GM13976 (cell line): Measurements from ENCODE around the gene LRRC45.
A peak's percentile ranks its signal among the peaks of the same experiment; 100 is the strongest.
"Not testable (repeated sequence)": the region's sequence is repeated elsewhere in the genome, so short reads cannot be mapped to it uniquely, and the experiment has no call there.

Source experiments
- DNase-seq: peaks from one replicate; pipeline ENCODE4 v3.0.0; 2012; ENCODE audit warnings: low spot score
- in situ Hi-C: fragments of 300-500 bp; cut with MboI; formaldehyde crosslinking; loops from one replicate; pipeline ENCODE4 v1.12.0; 2022; ENCODE audit warnings: low sequenced_read_pairs, mixed read lengths, inconsistent platforms; ENCODE audit not compliant: unreplicated experiment
- TF ChIP-seq, protein P1 (sequence below): IDR thresholded peaks from 2 replicates; pipeline ENCODE4 v1.5.1; 2012; ENCODE audit warnings: borderline replicate concordance, mild to moderate bottlenecking; ENCODE audit not compliant: insufficient read depth; ENCODE audit errors: extremely low read depth, missing control alignments, control extremely low read depth

The LRRC45 gene

GRCh38 chr17:82034371-82035011 lies 11.4 kb downstream of the LRRC45 start:
- no peak for DNase-seq
- in situ Hi-C loops: no loop called here

DNA sequence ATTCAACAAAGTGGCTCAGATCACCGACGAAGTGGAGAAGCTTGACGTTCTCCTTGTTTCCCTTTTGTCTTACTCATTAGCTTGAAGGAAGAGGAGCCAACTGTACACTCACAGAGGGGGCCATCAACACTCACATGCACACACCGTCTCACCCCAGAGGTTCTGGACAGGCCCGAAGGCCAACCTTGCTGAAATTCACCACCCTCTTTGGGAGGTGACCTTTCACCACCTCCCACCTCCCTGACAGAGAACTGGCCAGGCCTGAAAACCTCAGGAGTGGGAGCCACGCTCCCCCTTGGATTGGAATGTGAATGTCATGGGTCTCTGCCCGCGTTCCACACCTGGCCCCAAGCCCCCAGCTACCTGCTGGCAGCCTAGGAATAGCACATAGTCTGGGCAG lies 12.4 kb downstream of the LRRC45 start:
- TF ChIP-seq, protein P1, sequence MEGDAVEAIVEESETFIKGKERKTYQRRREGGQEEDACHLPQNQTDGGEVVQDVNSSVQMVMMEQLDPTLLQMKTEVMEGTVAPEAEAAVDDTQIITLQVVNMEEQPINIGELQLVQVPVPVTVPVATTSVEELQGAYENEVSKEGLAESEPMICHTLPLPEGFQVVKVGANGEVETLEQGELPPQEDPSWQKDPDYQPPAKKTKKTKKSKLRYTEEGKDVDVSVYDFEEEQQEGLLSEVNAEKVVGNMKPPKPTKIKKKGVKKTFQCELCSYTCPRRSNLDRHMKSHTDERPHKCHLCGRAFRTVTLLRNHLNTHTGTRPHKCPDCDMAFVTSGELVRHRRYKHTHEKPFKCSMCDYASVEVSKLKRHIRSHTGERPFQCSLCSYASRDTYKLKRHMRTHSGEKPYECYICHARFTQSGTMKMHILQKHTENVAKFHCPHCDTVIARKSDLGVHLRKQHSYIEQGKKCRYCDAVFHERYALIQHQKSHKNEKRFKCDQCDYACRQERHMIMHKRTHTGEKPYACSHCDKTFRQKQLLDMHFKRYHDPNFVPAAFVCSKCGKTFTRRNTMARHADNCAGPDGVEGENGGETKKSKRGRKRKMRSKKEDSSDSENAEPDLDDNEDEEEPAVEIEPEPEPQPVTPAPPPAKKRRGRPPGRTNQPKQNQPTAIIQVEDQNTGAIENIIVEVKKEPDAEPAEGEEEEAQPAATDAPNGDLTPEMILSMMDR: no peak
- in situ Hi-C loops: no loop called here

More at GRCh38 chr17:82034371-82035011, 11.4 kb downstream of the LRRC45 start:
- TF ChIP-seq, protein P1: no peak

GRCh38 chr17:82035956-82036633 lies 13.0 kb downstream of the LRRC45 start:
- in situ Hi-C loops: no loop called here

More for the DNA sequence above, 12.4 kb downstream of the LRRC45 start:
- DNase-seq: no peak

GRCh38 chr17:82036634-82037091 lies 13.6 kb downstream of the LRRC45 start:
- TF ChIP-seq, protein P1: no peak
- no peak for DNase-seq
- in situ Hi-C loops: no loop called here

More at GRCh38 chr17:82035956-82036633, 13.0 kb downstream of the LRRC45 start:
- TF ChIP-seq, protein P1: no peak
- DNase-seq: no peak

- in situ Hi-C loops: no loop called here
- TF ChIP-seq, protein P1: peak; percentile 95
- DNase-seq: peak; percentile 98
These were observed 14.2 kb downstream of the LRRC45 start, which contains the start of gene DCXR for GRCh38 chr17:82037092-82037888. TSS of gene DCXR (minus strand) at chr17:82037697. CDS start at chr17:82037682, 15 bp downstream.

DNA sequence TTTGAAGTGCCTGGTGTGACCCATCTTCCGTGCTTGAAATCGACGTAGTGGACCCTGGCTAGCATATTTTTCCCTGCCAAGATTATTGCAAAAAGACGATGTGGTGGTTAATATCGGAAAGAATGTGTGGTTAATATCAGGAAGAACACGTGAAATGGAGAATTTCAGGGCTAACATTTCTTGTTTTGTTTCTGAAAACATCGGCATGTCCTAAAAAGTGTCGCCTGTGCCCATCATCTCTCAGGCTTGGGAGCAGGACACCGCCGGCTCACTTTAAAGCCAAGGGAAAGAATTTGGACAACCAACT lies 14.7 kb downstream of the LRRC45 start:
- DNase-seq: no peak
- in situ Hi-C loops: no loop called here
- TF ChIP-seq, protein P1: no peak

- DNase-seq, in situ Hi-C loops: not testable (repeated sequence)
These were observed 15.8 kb downstream of the LRRC45 start for GRCh38 chr17:82038796-82039409.
